ENCODE data around the gene NEURL4.

DNA sequence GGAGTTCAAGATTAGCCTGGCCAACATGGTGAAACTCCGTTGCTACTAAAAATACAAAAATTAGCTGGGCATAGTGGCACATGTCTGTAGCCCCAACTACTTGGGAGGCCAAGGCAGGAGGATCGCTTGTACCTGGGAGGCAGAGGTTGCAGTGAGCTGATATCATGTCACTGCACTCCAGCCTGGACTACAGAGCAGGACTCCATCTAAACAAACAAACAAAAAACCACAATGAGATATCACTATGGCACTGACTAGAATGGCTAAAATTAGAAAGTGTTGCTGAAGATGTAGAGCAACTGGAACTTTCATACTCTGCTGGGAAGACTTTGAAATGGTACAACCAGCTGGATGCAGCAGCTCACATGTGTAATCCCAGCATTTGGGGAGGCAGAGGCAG lies 45.2 kb upstream of the NEURL4 start:
- no peak for TF ChIP-seq POLR2AphosphoS5 (IDR thresholded peaks at IDR 0.05; ENCODE audit: low read depth)
- no peak for TF ChIP-seq CTCF (IDR thresholded peaks at IDR 0.05; ENCODE audit: insufficient read depth, low read length)
- TF ChIP-seq, protein P1, sequence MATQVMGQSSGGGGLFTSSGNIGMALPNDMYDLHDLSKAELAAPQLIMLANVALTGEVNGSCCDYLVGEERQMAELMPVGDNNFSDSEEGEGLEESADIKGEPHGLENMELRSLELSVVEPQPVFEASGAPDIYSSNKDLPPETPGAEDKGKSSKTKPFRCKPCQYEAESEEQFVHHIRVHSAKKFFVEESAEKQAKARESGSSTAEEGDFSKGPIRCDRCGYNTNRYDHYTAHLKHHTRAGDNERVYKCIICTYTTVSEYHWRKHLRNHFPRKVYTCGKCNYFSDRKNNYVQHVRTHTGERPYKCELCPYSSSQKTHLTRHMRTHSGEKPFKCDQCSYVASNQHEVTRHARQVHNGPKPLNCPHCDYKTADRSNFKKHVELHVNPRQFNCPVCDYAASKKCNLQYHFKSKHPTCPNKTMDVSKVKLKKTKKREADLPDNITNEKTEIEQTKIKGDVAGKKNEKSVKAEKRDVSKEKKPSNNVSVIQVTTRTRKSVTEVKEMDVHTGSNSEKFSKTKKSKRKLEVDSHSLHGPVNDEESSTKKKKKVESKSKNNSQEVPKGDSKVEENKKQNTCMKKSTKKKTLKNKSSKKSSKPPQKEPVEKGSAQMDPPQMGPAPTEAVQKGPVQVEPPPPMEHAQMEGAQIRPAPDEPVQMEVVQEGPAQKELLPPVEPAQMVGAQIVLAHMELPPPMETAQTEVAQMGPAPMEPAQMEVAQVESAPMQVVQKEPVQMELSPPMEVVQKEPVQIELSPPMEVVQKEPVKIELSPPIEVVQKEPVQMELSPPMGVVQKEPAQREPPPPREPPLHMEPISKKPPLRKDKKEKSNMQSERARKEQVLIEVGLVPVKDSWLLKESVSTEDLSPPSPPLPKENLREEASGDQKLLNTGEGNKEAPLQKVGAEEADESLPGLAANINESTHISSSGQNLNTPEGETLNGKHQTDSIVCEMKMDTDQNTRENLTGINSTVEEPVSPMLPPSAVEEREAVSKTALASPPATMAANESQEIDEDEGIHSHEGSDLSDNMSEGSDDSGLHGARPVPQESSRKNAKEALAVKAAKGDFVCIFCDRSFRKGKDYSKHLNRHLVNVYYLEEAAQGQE (IDR thresholded peaks at IDR 0.05; ENCODE audit: insufficient replicate concordance, low read depth), result no peak

All from HL-60 (cell line).